ENCODE data around the gene PRUNE2. TPM values are rescaled to one million over a fixed set of nuclear protein-coding genes. Genes with fewer than 3 reads are reported as not detected.
A peak's percentile ranks its signal among the peaks of the same experiment; 100 is the strongest.

PRUNE2 gene
- total and polyA plus RNA-seq, 5 experiments from 2014 or later, result not detected

DNA sequence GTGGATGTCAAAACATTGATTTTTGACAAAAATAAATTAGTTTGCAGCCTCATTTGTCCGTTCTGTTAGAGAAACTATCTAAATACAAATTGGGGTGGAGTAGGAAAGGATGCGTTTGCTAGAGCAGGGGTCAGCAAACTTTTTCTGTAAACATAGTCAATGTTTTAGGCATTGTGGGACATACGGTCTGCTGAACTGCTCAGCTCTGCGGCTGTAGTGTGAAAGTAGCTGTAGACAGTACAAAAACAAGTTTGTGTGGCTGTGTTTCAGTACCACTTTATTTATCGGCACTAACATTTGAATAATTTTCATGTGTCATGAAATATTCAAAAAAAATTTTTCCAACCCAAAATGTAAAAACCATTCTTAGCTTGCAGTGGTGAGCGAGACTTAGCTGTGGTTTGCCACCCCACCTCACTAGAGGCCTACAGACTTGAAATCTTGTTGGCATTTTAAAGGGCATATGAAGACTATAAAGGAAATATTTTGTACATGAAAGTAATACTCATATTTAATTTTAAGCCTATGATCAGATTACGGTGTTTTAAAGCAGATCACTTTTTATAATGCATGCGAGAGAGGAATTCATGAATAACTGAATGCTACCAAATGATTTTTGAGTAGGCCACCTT lies 292.6 kb downstream of the PRUNE2 start:
- Mint-ChIP-seq H3K4me1 (peaks cover 0 to 23% (median 6%) of the 10 kb centered on the region in 4 donors), H3K9me3 (no peaks in the 10 kb centered on the region), H3K27me3 (peaks cover 2 to 14% (median 8%) of the 10 kb centered on the region in 5 donors), H3K27ac (peak overlapping the region in 1 of 10 donors; percentile 6), H3K4me3 (no peak overlapping the region), H3K36me3 (no peaks in the 10 kb centered on the region)
- ATAC-seq (no peak), DNase-seq (no peak)
- POLR2A ChIA-PET, result no interaction called here

DNA sequence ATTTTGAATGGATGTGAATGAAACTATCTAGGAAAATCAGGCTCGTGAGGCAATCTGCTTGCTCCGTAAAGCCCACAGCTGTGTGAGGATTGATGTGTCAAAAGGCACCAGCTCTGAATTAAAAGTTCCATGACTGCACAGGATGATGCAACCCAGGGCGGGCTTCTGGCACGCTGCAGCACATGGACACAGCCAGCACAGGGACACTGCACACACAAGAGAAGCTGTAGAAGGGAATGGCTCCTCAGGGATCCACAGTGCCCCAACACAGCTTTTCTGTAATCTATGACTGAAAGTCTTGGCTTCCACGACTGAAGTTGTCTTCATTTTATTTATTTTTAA lies 295.9 kb downstream of the PRUNE2 start:
- Mint-ChIP-seq H3K4me3 (no peak overlapping the region), H3K27ac (no peak overlapping the region), H3K36me3 (no peaks in the 10 kb centered on the region), H3K4me1 (peaks cover 0 to 27% (median 2%) of the 10 kb centered on the region in 4 donors), H3K27me3 (peaks cover 0 to 5% (median 3%) of the 10 kb centered on the region in 5 donors), H3K9me3 (no peaks in the 10 kb centered on the region)
- ATAC-seq, result no peak
- POLR2A ChIA-PET, result no interaction called here
- no peak for DNase-seq

DNA sequence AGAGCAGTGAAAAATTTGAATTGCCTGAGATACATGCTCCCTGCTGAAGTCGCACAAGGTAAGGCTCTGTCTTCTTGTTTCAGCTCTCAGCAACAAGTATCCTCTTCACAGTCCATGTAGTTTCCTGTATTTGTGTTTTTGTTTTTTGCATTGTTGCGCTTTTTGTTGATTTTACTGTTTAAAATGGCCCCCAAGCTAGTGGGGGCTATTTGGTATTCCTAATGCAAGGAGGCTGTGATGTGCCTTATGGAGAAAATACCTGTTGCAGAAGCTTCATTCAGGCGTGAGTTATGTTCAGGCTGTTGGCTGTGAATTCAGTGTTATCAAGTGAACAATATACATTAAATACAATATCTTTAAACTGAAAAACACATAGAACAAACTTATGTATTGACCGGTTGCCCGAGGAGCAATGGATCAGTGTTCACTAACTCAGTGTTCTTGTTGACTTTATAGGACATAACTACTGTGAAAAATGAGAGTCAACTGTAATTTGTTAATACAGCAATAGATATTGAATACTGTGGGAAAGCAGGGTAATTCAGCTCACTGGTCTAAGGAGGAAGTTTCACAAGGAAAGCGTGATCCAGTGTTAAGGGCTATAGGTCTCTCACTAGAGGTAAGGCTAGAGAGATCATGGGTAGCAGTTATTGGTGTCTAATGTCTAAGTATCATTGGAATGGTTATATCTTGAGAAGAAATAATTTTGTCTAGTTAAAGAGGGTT lies 296.5 kb downstream of the PRUNE2 start:
- peaks cover 0 to 4% (median 3%) of the 10 kb centered on the region in 5 donors for H3K27me3 Mint-ChIP-seq
- POLR2A ChIA-PET, result no interaction called here
- DNase-seq (no peak), ATAC-seq (no peak)
- peaks cover 0 to 23% (median 0%) of the 10 kb centered on the region in 4 donors for H3K4me1 Mint-ChIP-seq
- no peaks in the 10 kb centered on the region for H3K9me3 Mint-ChIP-seq
- no peak overlapping the region for H3K27ac Mint-ChIP-seq
- no peak overlapping the region for H3K4me3 Mint-ChIP-seq
- no peaks in the 10 kb centered on the region for H3K36me3 Mint-ChIP-seq

DNA sequence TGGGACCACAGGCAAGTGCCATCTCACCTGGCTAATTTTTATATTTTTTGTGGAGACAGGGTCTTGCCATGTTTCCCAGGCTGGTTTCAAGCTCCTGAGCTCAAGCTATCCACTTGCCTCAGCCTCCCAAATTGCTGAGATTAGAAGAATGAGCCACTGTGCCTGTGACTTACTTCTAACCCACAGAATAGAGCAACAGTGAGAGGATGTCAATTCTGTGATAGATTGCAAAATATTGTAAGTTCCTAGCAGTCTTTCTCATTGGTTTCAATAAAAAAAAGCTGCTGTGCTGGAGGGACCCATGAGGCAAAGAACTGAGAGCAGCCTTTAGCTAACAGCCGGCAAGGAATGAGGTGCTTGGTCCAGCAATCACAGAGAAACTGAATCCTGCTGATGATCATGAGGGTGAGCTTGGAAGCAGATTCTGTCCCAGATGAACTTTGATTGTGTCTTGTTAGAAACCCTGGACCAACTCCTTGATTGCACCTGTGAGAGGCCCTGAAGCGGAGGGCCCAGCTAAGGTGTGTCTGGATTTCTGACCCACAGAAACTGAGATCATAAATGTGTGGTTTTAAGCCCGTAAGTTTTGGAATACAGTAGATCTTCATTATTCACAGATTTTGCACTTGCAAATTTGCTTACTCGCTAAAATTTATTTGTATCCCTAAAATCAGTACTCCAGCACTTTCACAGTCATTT lies 297.2 kb downstream of the PRUNE2 start:
- H3K27ac Mint-ChIP-seq, result no peak overlapping the region
- ATAC-seq, result no peak
- no peak overlapping the region for H3K4me3 Mint-ChIP-seq
- POLR2A ChIA-PET, result no interaction called here
- peaks cover 0 to 4% (median 3%) of the 10 kb centered on the region in 5 donors for H3K27me3 Mint-ChIP-seq
- no peaks in the 10 kb centered on the region for H3K36me3 Mint-ChIP-seq
- peaks cover 0 to 18% (median 0%) of the 10 kb centered on the region in 4 donors for H3K4me1 Mint-ChIP-seq
- no peak for DNase-seq
- H3K9me3 Mint-ChIP-seq, result no peaks in the 10 kb centered on the region

DNA sequence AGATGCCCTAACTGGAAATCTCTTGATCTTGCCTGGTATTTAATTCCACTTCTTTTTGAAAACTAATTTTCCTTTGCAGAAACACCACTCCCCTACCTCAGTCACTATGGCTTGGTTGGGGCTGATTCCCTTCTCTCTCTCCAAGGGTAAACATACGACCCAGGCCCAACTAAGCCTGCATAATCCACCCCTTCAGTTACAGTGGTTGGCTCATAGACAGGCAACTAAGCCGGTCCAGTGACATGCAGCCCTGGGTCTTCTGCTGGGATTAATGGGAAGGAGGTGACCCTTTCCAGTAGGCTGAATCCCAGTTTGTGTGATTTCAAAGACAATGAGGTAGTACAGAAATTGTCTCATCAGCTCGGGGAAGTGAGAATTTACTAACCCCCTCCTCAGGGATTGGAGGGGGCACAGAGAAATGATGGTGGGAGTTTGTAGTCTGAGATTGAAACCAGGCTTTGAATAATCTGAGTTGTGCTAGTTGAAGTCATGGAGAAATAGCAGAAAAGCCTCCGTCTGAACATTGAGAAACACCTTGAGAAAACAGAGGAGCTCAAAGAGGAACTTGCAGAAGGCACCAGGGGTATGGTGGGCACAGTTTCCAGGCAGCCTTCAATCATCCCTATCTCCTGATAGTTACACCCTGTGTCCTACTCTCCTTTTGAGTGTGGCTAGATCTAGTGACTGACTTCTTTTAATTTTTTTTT lies 298.0 kb downstream of the PRUNE2 start:
- ATAC-seq, result no peak
- DNase-seq, result no peak
- H3K27ac Mint-ChIP-seq, result peak overlapping the region in 1 of 10 donors; percentile 11
- H3K36me3 Mint-ChIP-seq, result no peaks in the 10 kb centered on the region
- H3K9me3 Mint-ChIP-seq, result no peaks in the 10 kb centered on the region
- no peak overlapping the region for H3K4me3 Mint-ChIP-seq
- POLR2A ChIA-PET, result no interaction called here
- peaks cover 0 to 4% (median 3%) of the 10 kb centered on the region in 5 donors for H3K27me3 Mint-ChIP-seq
- peaks cover 0 to 15% (median 0%) of the 10 kb centered on the region in 4 donors for H3K4me1 Mint-ChIP-seq

DNA sequence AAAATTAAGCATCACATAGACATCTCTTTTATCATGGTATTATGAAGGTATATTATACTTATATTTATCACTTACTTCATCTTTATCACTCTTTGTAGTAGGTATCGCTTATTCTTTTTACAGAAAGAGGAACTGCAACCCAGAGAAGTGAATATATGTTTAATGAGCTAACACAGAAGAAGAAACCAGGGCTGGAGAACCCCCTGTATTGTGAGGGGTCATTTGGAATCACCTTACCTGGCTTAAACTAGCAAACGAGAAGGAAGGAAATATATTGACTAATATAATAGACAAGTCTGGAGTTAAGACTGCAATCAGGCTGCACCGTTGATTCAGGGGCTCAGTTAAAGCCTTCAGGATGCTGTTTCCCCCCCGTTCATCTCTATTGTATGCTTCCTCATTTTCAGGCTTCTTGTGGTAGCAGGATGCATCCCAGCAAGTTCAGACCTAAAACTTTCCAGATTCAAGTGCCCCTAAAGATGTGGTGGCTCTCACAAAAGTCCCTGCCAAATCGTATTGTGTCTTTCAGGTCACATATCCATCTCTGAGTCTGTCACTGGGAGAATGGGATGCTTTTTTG lies 300.5 kb downstream of the PRUNE2 start:
- POLR2A ChIA-PET, result no interaction called here
- H3K36me3 Mint-ChIP-seq, result no peaks in the 10 kb centered on the region
- no peak for DNase-seq

DNA sequence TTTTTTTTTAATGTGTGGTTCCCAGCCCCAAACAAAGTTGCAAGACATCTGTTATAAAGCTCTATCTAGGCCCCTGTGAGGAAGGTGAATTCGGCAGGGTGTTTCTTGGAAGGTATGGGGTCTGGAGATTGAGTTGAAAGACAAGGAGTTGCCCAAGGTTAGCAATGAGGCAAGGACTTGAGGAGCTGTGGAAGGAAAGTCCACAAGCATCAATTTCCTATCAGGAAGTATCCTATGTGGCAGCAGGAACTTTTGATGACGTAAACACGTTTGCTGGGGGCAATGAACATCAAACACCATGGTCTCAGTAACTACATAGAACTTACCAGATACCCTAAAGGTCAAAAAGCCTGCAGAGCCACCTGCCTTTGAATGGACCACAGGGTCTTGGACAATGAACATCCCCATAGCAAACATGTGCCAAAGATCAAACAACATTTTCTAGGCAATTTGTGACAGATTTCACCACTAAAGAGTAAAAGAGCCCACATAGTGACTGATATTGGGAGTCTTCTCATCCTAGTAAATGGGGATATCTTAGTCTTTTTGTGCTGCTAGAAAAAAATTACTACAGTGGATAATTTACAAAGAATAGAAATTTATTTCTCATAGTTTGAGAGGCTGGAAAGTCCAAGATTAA lies 301.9 kb downstream of the PRUNE2 start:
- Mint-ChIP-seq H3K9me3 (no peaks in the 10 kb centered on the region), H3K4me3 (no peak overlapping the region), H3K27ac (no peak overlapping the region), H3K4me1 (peaks cover 0 to 11% (median 0%) of the 10 kb centered on the region in 4 donors), H3K36me3 (no peaks in the 10 kb centered on the region), H3K27me3 (peaks cover 0 to 4% (median 2%) of the 10 kb centered on the region in 5 donors)
- POLR2A ChIA-PET, result no interaction called here
- DNase-seq (no peak), ATAC-seq (no peak)

More for the DNA sequence above, 300.5 kb downstream of the PRUNE2 start:
- Mint-ChIP-seq H3K4me3 (no peak overlapping the region), H3K4me1 (peaks cover 0 to 11% (median 0%) of the 10 kb centered on the region in 4 donors), H3K27me3 (peaks cover 0 to 7% (median 3%) of the 10 kb centered on the region in 5 donors), H3K27ac (no peak overlapping the region), H3K9me3 (no peaks in the 10 kb centered on the region)
- ATAC-seq, result no peak

DNA sequence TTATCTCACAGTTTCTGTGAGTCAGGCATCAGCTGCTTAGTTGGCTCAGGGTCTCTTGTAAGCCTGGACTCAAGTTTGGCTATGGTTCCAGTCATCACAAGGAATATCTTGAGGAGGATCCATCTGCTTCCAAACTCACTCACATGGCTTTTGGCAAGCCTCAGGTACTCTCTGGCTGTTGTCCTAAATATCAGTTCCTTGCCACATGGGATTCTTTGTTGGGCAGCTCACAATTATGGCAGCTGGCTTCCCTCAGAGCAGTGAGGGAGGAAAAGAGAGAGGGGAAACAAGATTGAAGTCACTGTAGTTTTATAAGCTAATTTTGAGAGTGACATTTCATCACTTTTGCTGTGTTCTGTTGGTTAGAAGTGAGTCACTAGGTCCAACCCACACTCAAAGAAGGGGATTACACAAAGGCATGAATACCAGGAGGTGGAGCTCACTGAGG lies 302.4 kb downstream of the PRUNE2 start:
- Mint-ChIP-seq H3K4me3 (no peak overlapping the region), H3K9me3 (no peaks in the 10 kb centered on the region), H3K27me3 (peaks cover 0 to 5% (median 2%) of the 10 kb centered on the region in 5 donors), H3K36me3 (no peaks in the 10 kb centered on the region), H3K27ac (no peak overlapping the region), H3K4me1 (peaks cover 0 to 9% (median 0%) of the 10 kb centered on the region in 4 donors)
- POLR2A ChIA-PET, result no interaction called here
- ATAC-seq (no peak), DNase-seq (no peak)

DNA sequence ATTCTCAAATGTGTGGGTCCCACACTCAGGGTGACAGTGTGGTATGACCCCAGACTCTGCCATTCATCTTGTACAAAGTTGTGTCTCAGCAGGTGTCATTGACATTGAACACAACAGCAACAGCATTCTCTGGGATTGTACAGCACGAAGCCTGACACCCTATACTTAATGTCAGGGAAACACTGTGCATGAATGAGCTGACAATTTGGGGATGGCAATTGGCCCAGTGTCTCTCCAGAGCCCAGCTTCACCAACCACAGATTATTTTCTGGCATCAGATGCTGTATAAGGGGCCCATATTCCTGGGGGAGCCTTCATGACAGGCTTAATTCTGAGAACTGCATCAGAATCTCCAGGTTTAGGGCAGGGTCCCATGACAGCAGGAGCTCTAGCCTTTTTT lies 303.7 kb downstream of the PRUNE2 start:
- no peak overlapping the region for H3K27ac Mint-ChIP-seq
- H3K9me3 Mint-ChIP-seq, result no peaks in the 10 kb centered on the region
- H3K36me3 Mint-ChIP-seq, result no peaks in the 10 kb centered on the region
- peaks cover 0 to 6% (median 2%) of the 10 kb centered on the region in 5 donors for H3K27me3 Mint-ChIP-seq
- POLR2A ChIA-PET, result interaction anchor here (0.6 kb wide), 1 partner anchor 140 kb away, joined by 3 read pairs; no protein-coding TSS in a partner anchor
- H3K4me3 Mint-ChIP-seq, result no peak overlapping the region
- H3K4me1 Mint-ChIP-seq, result peaks cover 0 to 5% (median 0%) of the 10 kb centered on the region in 4 donors
- DNase-seq, result no peak
- ATAC-seq, result no peak

DNA sequence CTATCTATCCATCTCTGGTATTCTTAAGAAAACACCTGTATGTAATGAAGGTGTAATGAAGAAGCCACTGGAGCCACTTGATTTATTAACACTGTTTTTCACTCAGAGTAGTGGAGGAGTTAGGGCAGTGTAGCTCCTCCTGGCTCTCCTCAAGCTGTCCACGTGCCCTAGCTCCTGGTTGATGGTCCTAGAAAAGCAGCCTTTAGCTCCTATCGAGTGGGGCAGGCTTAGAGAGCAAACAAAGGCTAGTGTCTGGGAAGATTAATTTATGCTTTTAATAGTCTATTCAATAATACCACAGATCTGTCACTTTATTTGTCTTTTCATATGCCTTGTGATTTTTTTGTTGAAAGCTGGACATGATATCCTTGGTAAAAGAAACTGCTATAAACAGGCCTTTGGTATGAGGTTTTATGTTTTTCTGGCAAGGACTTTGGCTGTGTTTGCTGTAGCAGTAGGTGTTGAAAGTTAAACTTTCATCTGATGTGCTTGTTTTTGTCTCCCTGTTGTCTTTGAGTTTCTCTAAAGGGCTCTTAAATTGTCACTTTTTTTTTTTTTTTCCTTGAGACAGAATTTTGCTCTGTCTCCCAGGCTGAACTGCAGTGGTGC lies 305.8 kb downstream of the PRUNE2 start:
- POLR2A ChIA-PET, result no interaction called here
- H3K9me3 Mint-ChIP-seq, result no peaks in the 10 kb centered on the region
- H3K4me1 Mint-ChIP-seq, result peaks cover 0 to 3% (median 0%) of the 10 kb centered on the region in 4 donors
- DNase-seq, result no peak
- H3K27me3 Mint-ChIP-seq, result peaks cover 0 to 6% (median 2%) of the 10 kb centered on the region in 5 donors
- no peak overlapping the region for H3K27ac Mint-ChIP-seq
- no peak for ATAC-seq
- H3K4me3 Mint-ChIP-seq, result no peak overlapping the region
- H3K36me3 Mint-ChIP-seq, result no peaks in the 10 kb centered on the region

DNA sequence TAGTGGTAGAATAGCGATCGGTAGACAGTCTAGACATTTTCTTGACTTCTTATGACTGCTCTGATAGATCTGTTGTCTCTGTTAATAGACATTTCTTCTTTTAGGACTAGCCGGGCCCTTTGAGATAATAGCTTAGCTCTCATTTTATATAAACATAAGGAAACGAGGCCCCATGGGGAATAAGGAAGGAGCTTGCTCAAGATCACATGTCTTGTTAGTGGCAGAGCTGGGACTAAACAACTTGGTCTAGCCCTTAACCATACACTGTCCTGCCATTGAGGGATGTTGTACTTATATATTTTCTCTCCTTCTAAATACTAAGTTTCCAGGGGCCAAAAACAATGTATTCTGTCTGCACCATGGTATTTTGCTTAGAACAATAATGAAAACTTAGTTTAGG lies 306.9 kb downstream of the PRUNE2 start:
- Mint-ChIP-seq H3K4me3 (no peak overlapping the region), H3K27ac (no peak overlapping the region), H3K9me3 (no peaks in the 10 kb centered on the region), H3K36me3 (no peaks in the 10 kb centered on the region), H3K27me3 (peaks cover 0 to 7% (median 5%) of the 10 kb centered on the region in 5 donors), H3K4me1 (peaks cover 0 to 5% (median 0%) of the 10 kb centered on the region in 4 donors)
- ATAC-seq (no peak), DNase-seq (no peak)
- POLR2A ChIA-PET, result no interaction called here

DNA sequence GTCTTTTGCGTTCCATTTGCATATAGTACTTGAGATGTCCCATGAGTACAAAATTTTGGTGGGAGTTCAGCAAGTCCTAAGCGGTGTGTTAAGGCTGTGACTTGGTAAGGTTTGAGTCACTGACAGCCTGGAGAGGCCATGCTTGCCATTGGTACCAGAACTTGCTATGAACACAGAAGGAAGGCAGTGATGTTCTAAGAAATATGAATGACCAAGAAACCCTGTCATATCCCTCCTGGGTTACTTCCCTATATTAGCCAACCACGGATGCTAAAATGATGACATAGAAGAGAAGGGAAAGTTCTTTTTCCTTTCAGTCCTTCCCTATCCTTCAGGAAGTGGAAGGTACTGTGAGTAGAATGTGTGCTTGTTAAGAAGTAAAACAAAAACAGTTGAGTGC lies 310.3 kb downstream of the PRUNE2 start:
- Mint-ChIP-seq H3K4me1 (peaks cover 0 to 11% (median 4%) of the 10 kb centered on the region in 4 donors), H3K36me3 (no peaks in the 10 kb centered on the region), H3K9me3 (no peaks in the 10 kb centered on the region), H3K27me3 (peaks cover 0 to 12% (median 2%) of the 10 kb centered on the region in 5 donors), H3K27ac (no peak overlapping the region), H3K4me3 (no peak overlapping the region)
- POLR2A ChIA-PET, result no interaction called here
- no peak for DNase-seq
- ATAC-seq, result no peak

Data from naive thymus-derived CD8-positive, alpha-beta T cell (primary cell).